HepG2 (cell line): Measurements from ENCODE around the gene ETFDH. TPM values are rescaled to one million over a fixed set of nuclear protein-coding genes. Genes with fewer than 3 reads are reported as not detected.
"Not testable (repeated sequence)": the region's sequence is repeated elsewhere in the genome, so short reads cannot be mapped to it uniquely, and the experiment has no call there.

Experiments
- ATAC-seq: fragments of 200-7000 bp; cut with Tn5 transposase; 3 replicates; pipeline ENCODE4 v1.9.1; 2020; ENCODE audit warnings: mild to moderate bottlenecking, moderate library complexity
- BruUV-seq: library from RNA; stranded (reverse); fragments of 400-500 nt; replicated peaks from 2 replicates; lab custom pipeline; 2021; lab: Mats Ljungman, UMichigan
- CTCF ChIA-PET: fragments of 300-600 bp; formaldehyde crosslinking; extraction: SDS; loops from one replicate; lab custom pipeline; 2021; ENCODE audit warnings: low total read pairs, inconsistent platforms, low intra/inter-chr PET ratio; lab: Yijun Ruan, JAX
- POLR2A ChIA-PET: fragments of 350-600 bp; sonication (Branson Sonifier 250); formaldehyde crosslinking; loops from one replicate; lab custom pipeline; 2020; ENCODE audit warnings: antibody characterized with exemption, inconsistent platforms; lab: Yijun Ruan, JAX
- DNase-seq: peaks from one replicate; pipeline ENCODE4 v3.0.0-alpha.2; 2015; ENCODE audit warnings: low spot score
- FAIRE-seq: peaks from 3 replicates; lab custom pipeline; 2011; peaks lifted over from hg19 to GRCh38; lab: Jason Lieb, UNC
- H2AFZ ChIP-seq: one replicate; pipeline ENCODE4 v1.6.1; 2011; ENCODE audit warnings: low read length, inconsistent platforms
- H3K27ac ChIP-seq: fragments of 300-600 bp; 3 replicates; pipeline ENCODE4 v1.8.0; 2011; ENCODE audit warnings: mixed run types, mild to moderate bottlenecking, mixed read lengths, low read length, inconsistent platforms; ENCODE audit not compliant: insufficient read depth; ENCODE audit errors: extremely low read length
- H3K27me3 ChIP-seq, 2 experiments: fragments of 200-600 bp in 1 of 2; 2 replicates in 1 of 2; 3 replicates in 1 of 2; pipeline versions ENCODE4 v1.6.0 to v1.8.0; 2011; ENCODE audit warnings: low read length in 2 of 2, mild to moderate bottlenecking in 2 of 2, moderate library complexity in 2 of 2, inconsistent platforms in 1 of 2; ENCODE audit not compliant: insufficient read depth in 2 of 2, control insufficient read depth in 1 of 2
- H3K36me3 ChIP-seq, 2 experiments: fragments of 200-600 bp in 1 of 2; replicated peaks in 1 of 2; 2 replicates in 1 of 2; 3 replicates in 1 of 2; pipeline versions ENCODE4 v1.5.1 to v1.8.0; 2011; ENCODE audit warnings: low read length in 2 of 2, inconsistent platforms in 1 of 2; ENCODE audit not compliant: insufficient read depth in 2 of 2, control insufficient read depth in 1 of 2
- H3K4me1 ChIP-seq: 2 replicates; pipeline ENCODE4 v1.5.1; 2012; ENCODE audit warnings: low read length, inconsistent platforms; ENCODE audit not compliant: insufficient read depth
- H3K4me2 ChIP-seq: 2 replicates; pipeline ENCODE4 v1.6.0; 2011; ENCODE audit warnings: low read depth, low read length, inconsistent platforms
- H3K4me3 ChIP-seq, 3 experiments: fragments of 200-600 bp in 1 of 3; sonication (generic), shearing (Covaris generic) in 1 of 3; replicated peaks in 1 of 3; 2 replicates each; pipeline ENCODE4 v1.5.1; 2011 to 2016; ENCODE audit warnings: low read length in 3 of 3, inconsistent platforms in 2 of 3, low read depth in 2 of 3, mild to moderate bottlenecking in 2 of 3, control low read depth in 1 of 3, mixed read lengths in 1 of 3; ENCODE audit not compliant: insufficient read depth in 1 of 3
- H3K79me2 ChIP-seq: one replicate; pipeline ENCODE4 v1.6.1; 2011; ENCODE audit warnings: low read length, inconsistent platforms; ENCODE audit not compliant: insufficient read depth
- H3K9ac ChIP-seq: 2 replicates; pipeline ENCODE4 v1.6.0; 2011; ENCODE audit warnings: mild to moderate bottlenecking, low read depth, low read length, inconsistent platforms; ENCODE audit not compliant: insufficient read depth
- H3K9me3 ChIP-seq: 2 replicates; pipeline ENCODE4 v1.5.1; 2012; ENCODE audit warnings: mild to moderate bottlenecking, low read length
- H4K20me1 ChIP-seq: 2 replicates; pipeline ENCODE4 v1.6.0; 2011; ENCODE audit warnings: inconsistent platforms, mild to moderate bottlenecking, low read length, moderate library complexity; ENCODE audit not compliant: insufficient read depth
- ARID5B ChIP-seq: IDR thresholded peaks from 2 replicates; pipeline ENCODE4 v1.4.0; 2020; ENCODE audit warnings: mild to moderate bottlenecking, missing genetic modification reagents
- HOXA9 ChIP-seq: sonication (generic); formaldehyde crosslinking; IDR thresholded peaks from 2 replicates; pipeline ENCODE4 v1.8.1; 2022; ENCODE audit warnings: missing genetic modification reagents, mild to moderate bottlenecking, moderate library complexity, borderline replicate concordance
- NR0B2 ChIP-seq: sonication (generic); formaldehyde crosslinking; IDR thresholded peaks from 2 replicates; pipeline ENCODE4 v1.4.0; 2020; ENCODE audit warnings: mild to moderate bottlenecking, missing genetic modification reagents
- ZNF230 ChIP-seq: sonication (generic); formaldehyde crosslinking; IDR thresholded peaks from 2 replicates; pipeline ENCODE4 v1.4.0; 2020; ENCODE audit warnings: mild to moderate bottlenecking, missing genetic modification reagents
- ZNF574 ChIP-seq: sonication (generic); formaldehyde crosslinking; IDR thresholded peaks from 2 replicates; pipeline ENCODE4 v1.4.0; 2020; ENCODE audit warnings: missing genetic modification reagents
- ZSCAN22 ChIP-seq: sonication (generic); formaldehyde crosslinking; IDR thresholded peaks from 2 replicates; pipeline ENCODE4 v1.4.0; 2020; ENCODE audit warnings: mild to moderate bottlenecking, missing genetic modification reagents
- WGBS: methylation state at CpG from one replicate; pipeline ENCODE4 v1.1.6; 2017; ENCODE audit warnings: low lambda C conversion rate; 5-methylcytosine and 5-hydroxymethylcytosine counted together
- in situ Hi-C: cut with HindIII; loops from 2 replicates; pipeline ENCODE4 v1.10.0; 2017; ENCODE audit warnings: low pct_unique_long_range_greater_than_20kb; ENCODE audit not compliant: extremely low pct_ligation_motif_present
- intact Hi-C: fragments of 100-400 bp; cut with micrococcal nuclease; formaldehyde crosslinking; loops from one replicate; pipeline ENCODE4 v1.10.0; 2022; ENCODE audit not compliant: unreplicated experiment
- polyA plus RNA-seq, 8 experiments: library from polyadenylated mRNA; depleted of rRNA in 3 of 8; stranded (reverse) in 7 of 8; unstranded in 1 of 8; fragments of >200 nt; fragmentation: Illumina TruSeq in 4 of 8; extraction: Trizol in 4 of 8; gene quantifications; 2 replicates each; pipeline versions ENCODE4 v1.2.1 to v1.2.3, GENCODE V29; 2011 to 2016; ENCODE audit warnings: low read depth in 4 of 8, missing spikeins in 1 of 8, mixed read lengths in 1 of 8; ENCODE audit not compliant: insufficient read depth in 1 of 8
- total RNA-seq, 5 experiments: library from RNA; depleted of rRNA; stranded (reverse); fragments of >200 nt; fragmentation: Illumina TruSeq; extraction: Trizol; gene quantifications; 2 replicates each; pipeline ENCODE4 v1.2.3, GENCODE V29; 2016; ENCODE audit warnings: low read depth in 1 of 5

ETFDH gene
- total and polyA plus RNA-seq, 2 of the 13 experiments (the other 11 are each of a cell fraction or from before 2014, with no cell fraction given): 14.7 to 17.8 TPM

GRCh38 chr4:158657291-158657690 is 14.8 kb upstream of the ETFDH start:
- no peak for TF ChIP-seq ARID5B (CRISPR knock-in tag)
- TF ChIP-seq ZSCAN22 (CRISPR knock-in tag): no peak
- no peak for TF ChIP-seq HOXA9
- no peak for TF ChIP-seq ZNF574 (CRISPR knock-in tag)
- TF ChIP-seq ZNF230 (CRISPR knock-in tag): no peak
- TF ChIP-seq NR0B2 (CRISPR knock-in tag): no peak
- 37% methylated on average over 4 of the region's 11 CpGs for WGBS
- Histone ChIP-seq H2AFZ (no peak overlapping the region), H3K9ac (no peak overlapping the region), H4K20me1 (no peaks in the 10 kb centered on the region), H3K27ac (no peak overlapping the region), H3K4me1 (no peaks in the 10 kb centered on the region), H3K4me2 (no peak overlapping the region), H3K4me3 (no peak overlapping the region), H3K27me3 (no peaks in the 10 kb centered on the region; a peak in 1 of 5 replicates), H3K9me3 (no peaks in the 10 kb centered on the region), H3K79me2 (no peaks in the 10 kb centered on the region), H3K36me3 (no peaks in the 10 kb centered on the region)
- ChIA-PET POLR2A (no interaction called here), CTCF (no interaction called here)
- no TSS peak for BruUV-seq
- ATAC-seq: peak; percentile 34
- FAIRE-seq: no peak
- intact Hi-C loops: no loop called here
- DNase-seq: no peak
- in situ Hi-C loops: no loop called here

GRCh38 chr4:158663255-158663654 is 8.8 kb upstream of the ETFDH start:
- H3K27me3 ChIP-seq, BruUV-seq, H2AFZ ChIP-seq, H3K9me3 ChIP-seq, H3K9ac ChIP-seq, FAIRE-seq, H3K79me2 ChIP-seq, H3K4me3 ChIP-seq, DNase-seq, H3K36me3 ChIP-seq, in situ Hi-C loops, H3K4me2 ChIP-seq, H3K4me1 ChIP-seq, intact Hi-C loops, H4K20me1 ChIP-seq, POLR2A ChIA-PET, ATAC-seq, CTCF ChIA-PET, H3K27ac ChIP-seq: not testable (repeated sequence)
- 47% methylated on average over 4 of the region's 4 CpGs for WGBS
